Myometrial cell (primary cell): Measurements from ENCODE around the gene SIGLEC15. TPM values are rescaled to one million over a fixed set of nuclear protein-coding genes. Genes with fewer than 3 reads are reported as not detected.

Experiments used
- total RNA-seq: library from RNA; depleted of rRNA; stranded (reverse); fragments of >200 nt; gene quantifications from 2 replicates; pipeline ENCODE4 v1.2.3, GENCODE V29; 2015

The SIGLEC15 gene
- 6.0 TPM in 1 of 2 replicates, not detected in the other for total RNA-seq

DNA sequence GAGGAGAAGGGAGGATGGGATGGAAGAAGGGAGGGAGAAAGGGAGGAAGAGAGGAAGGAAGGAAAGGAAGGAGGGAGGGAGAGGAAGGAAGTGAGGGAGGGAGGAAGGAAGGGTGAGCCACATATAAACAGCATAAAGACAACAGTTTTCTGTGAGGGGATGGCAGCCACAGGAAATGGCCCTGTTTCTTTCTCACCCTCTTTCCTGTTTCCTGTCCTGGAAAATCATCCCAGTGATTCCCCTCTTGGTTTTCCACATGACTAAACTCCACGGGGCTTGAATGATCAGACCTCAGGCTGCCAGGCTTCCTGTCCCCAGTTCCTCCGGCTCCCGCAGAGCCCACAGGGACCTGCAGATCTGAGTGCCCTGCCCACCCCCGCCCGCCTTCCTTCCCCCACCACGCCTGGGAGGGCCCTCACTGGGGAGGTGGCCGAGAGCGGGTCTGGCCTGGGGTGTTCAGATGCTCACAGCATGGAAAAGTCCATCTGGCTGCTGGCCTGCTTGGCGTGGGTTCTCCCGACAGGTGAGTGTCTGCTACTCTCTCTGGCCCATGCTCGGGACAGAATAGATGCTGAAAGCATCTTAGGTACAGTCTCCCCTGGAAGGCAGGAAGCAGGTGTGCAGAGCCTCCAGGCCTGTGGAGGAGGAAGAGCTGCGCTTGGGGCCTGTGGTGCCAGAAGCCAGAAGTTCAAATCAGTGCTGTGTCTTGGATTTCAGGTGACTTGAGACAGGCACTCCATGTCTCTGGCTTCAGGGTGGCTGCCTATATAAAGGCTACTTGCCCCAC is at the start of gene SIGLEC15:
Gene SIGLEC15 (plus strand): TSS at position 418 of the 787 bp plus-strand sequence. CDS start 54 bp downstream, at position 472.

Other genes starting within 250 kb of the SIGLEC15 start
- not detected in 2 replicates for gene SLC14A2, start 210.2 kb upstream of the SIGLEC15 start, total RNA-seq
- gene SLC14A1, start 101.5 kb upstream of the SIGLEC15 start, total RNA-seq, result 0.29 and 0.89 TPM in 2 replicates
- 29.1 and 38.3 TPM in 2 replicates for gene EPG5, start 141.7 kb downstream of the SIGLEC15 start, total RNA-seq
- 9.5 and 9.6 TPM in 2 replicates for gene PSTPIP2, start 246.6 kb downstream of the SIGLEC15 start, total RNA-seq